HEK293 (cell line): Measurements from ENCODE around the gene TPSD1.
"Not testable (repeated sequence)": the region's sequence is repeated elsewhere in the genome, so short reads cannot be mapped to it uniquely, and the experiment has no call there.

Source experiments
- CTCF ChIA-PET: fragments of 350-600 bp; formaldehyde crosslinking; extraction: SDS; loops from one replicate; lab custom pipeline; 2021; ENCODE audit warnings: antibody characterized with exemption; lab: Yijun Ruan, JAX
- POLR2A ChIA-PET: fragments of 300-600 bp; formaldehyde crosslinking; extraction: SDS; loops from one replicate; lab custom pipeline; 2020; ENCODE audit warnings: antibody characterized with exemption, inconsistent platforms; lab: Yijun Ruan, JAX
- H3K27ac ChIP-seq: fragments of 200-500 bp; sonication (Bioruptor generic); 2 replicates; pipeline ENCODE4 v1.5.1; 2014; ENCODE audit warnings: low read depth, low read length, control low read depth, inconsistent platforms; ENCODE audit errors: extremely low read depth
- H3K36me3 ChIP-seq, 2 experiments: fragments of 200-500 bp in 1 of 2; sonication (Bioruptor generic) in 1 of 2; 1 replicate in 1 of 2; 2 replicates in 1 of 2; pipeline ENCODE4 v1.5.1; 2014 to 2017; ENCODE audit warnings: inconsistent platforms in 2 of 2, low read length in 2 of 2; ENCODE audit not compliant: control insufficient read depth in 2 of 2, insufficient read depth in 1 of 2
- H3K4me1 ChIP-seq: fragments of 200-500 bp; sonication (Bioruptor generic); 2 replicates; pipeline ENCODE4 v1.5.1; 2014; ENCODE audit warnings: mild to moderate bottlenecking, low read length, inconsistent platforms; ENCODE audit not compliant: control insufficient read depth, insufficient read depth
- H3K4me3 ChIP-seq: 2 replicates; pipeline ENCODE4 v1.5.1; 2011; ENCODE audit warnings: low read depth, mild to moderate bottlenecking, control low read depth, low read length, moderate library complexity
- H3K9me3 ChIP-seq: fragments of 200-500 bp; sonication (Bioruptor generic); 2 replicates; pipeline ENCODE4 v1.5.1; 2014; ENCODE audit warnings: low read depth, low read length, inconsistent platforms; ENCODE audit not compliant: control insufficient read depth, insufficient read depth
- BCL11B ChIP-seq: fragments of 450-650 bp; formaldehyde crosslinking; IDR thresholded peaks from 2 replicates; pipeline ENCODE4 v1.5.1; 2016; ENCODE audit warnings: low read depth, missing biosample characterization, missing genetic modification characterization
- GLIS2 ChIP-seq: fragments of 450-650 bp; formaldehyde crosslinking; IDR thresholded peaks from 2 replicates; pipeline ENCODE4 v1.5.1; 2016; ENCODE audit warnings: missing biosample characterization, missing genetic modification characterization
- SCRT1 ChIP-seq: fragments of 450-650 bp; formaldehyde crosslinking; IDR thresholded peaks from 2 replicates; pipeline ENCODE4 v1.5.1; 2016; ENCODE audit warnings: missing biosample characterization, missing genetic modification characterization, borderline replicate concordance
- ZBTB48 ChIP-seq: fragments of 450-650 bp; formaldehyde crosslinking; IDR thresholded peaks from 2 replicates; pipeline ENCODE4 v1.5.1; 2016; ENCODE audit warnings: missing biosample characterization, missing genetic modification characterization
- ZBTB7A ChIP-seq: fragments of 450-650 bp; formaldehyde crosslinking; IDR thresholded peaks from 2 replicates; pipeline ENCODE4 v1.5.1; 2016; ENCODE audit warnings: low read depth, missing biosample characterization, missing genetic modification characterization
- ZNF169 ChIP-seq: fragments of 450-650 bp; formaldehyde crosslinking; IDR thresholded peaks from 2 replicates; pipeline ENCODE4 v1.5.1; 2016; ENCODE audit warnings: missing biosample characterization, missing genetic modification characterization
- ZNF184 ChIP-seq: fragments of 450-650 bp; IDR thresholded peaks from 2 replicates; pipeline ENCODE4 v1.5.1; 2018; ENCODE audit warnings: missing biosample characterization, mild to moderate bottlenecking, missing genetic modification characterization
- ZNF404 ChIP-seq: fragments of 450-650 bp; formaldehyde crosslinking; IDR thresholded peaks from 2 replicates; pipeline ENCODE4 v1.5.1; 2017; ENCODE audit warnings: missing biosample characterization, missing genetic modification characterization
- ZNF423 ChIP-seq: fragments of 450-650 bp; formaldehyde crosslinking; IDR thresholded peaks from 2 replicates; pipeline ENCODE4 v1.5.1; 2016; ENCODE audit warnings: missing biosample characterization, missing genetic modification characterization
- ZNF48 ChIP-seq: fragments of 450-650 bp; formaldehyde crosslinking; IDR thresholded peaks from 2 replicates; pipeline ENCODE4 v1.5.1; 2016; ENCODE audit warnings: missing biosample characterization, missing genetic modification characterization
- ZSCAN16 ChIP-seq: fragments of 450-650 bp; formaldehyde crosslinking; IDR thresholded peaks from 2 replicates; pipeline ENCODE4 v1.5.1; 2016; ENCODE audit warnings: missing biosample characterization, missing genetic modification characterization
- ZSCAN4 ChIP-seq: fragments of 450-650 bp; formaldehyde crosslinking; IDR thresholded peaks from 2 replicates; pipeline ENCODE4 v1.5.1; 2017; ENCODE audit warnings: missing biosample characterization, missing genetic modification characterization
- TF ChIP-seq, protein P1 (sequence below): fragments of 450-650 bp; formaldehyde crosslinking; optimal IDR thresholded peaks from 2 replicates; pipeline ENCODE3; 2016; ENCODE audit warnings: missing biosample characterization, mild to moderate bottlenecking, missing genetic modification characterization

TPSD1 gene

DNA sequence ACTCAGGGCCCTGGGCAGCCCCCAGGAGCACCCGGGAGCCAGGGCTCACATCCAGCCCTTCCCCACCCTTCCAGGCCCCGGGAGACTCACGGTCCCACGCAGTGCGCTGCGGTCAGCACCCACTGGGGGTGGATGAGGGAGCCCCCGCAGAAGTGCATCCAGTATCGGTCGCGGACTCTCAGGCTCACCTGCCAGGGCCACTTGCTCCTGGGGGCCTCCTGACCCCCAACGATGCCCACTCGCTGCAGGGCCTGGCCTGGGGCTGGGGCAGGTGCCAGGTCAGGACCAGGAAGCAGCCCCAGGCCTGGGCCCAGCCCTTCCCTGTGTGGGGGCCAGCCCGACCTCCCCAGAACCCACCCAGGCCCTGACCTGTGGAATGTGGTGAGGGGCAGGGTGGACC lies 26.4 kb upstream of the TPSD1 start:
- H3K4me3 ChIP-seq, POLR2A ChIA-PET, H3K36me3 ChIP-seq, H3K4me1 ChIP-seq, CTCF ChIA-PET, H3K27ac ChIP-seq, H3K9me3 ChIP-seq: not testable (repeated sequence)

DNA sequence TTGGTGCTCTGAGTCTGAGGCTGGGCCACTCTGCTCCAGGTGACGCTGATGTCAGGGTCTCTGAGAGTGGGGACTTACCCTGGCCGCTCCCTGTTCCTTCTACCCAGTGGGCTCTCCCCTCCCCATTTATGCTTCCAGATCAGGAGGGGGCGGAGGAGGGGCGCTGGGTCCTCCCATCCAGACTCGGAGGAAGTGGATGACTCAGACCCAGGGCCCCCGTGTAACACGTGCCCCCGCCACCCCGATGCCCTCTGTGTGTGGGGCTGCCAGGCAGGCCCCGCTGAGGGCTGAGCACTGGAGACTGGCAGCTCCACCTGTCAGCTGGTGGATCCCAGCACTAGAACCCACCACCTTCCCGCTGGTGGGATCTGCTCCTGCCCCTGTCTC lies 25.8 kb upstream of the TPSD1 start, which contains the start of gene TPSB2:
TSS of gene TPSB2 (minus strand) at position 101 of the 387 bp plus-strand sequence. CDS start 233 bp downstream, outside the sequence.
- H3K4me3 ChIP-seq, H3K9me3 ChIP-seq, H3K4me1 ChIP-seq, POLR2A ChIA-PET, H3K27ac ChIP-seq, H3K36me3 ChIP-seq, CTCF ChIA-PET: not testable (repeated sequence)

DNA sequence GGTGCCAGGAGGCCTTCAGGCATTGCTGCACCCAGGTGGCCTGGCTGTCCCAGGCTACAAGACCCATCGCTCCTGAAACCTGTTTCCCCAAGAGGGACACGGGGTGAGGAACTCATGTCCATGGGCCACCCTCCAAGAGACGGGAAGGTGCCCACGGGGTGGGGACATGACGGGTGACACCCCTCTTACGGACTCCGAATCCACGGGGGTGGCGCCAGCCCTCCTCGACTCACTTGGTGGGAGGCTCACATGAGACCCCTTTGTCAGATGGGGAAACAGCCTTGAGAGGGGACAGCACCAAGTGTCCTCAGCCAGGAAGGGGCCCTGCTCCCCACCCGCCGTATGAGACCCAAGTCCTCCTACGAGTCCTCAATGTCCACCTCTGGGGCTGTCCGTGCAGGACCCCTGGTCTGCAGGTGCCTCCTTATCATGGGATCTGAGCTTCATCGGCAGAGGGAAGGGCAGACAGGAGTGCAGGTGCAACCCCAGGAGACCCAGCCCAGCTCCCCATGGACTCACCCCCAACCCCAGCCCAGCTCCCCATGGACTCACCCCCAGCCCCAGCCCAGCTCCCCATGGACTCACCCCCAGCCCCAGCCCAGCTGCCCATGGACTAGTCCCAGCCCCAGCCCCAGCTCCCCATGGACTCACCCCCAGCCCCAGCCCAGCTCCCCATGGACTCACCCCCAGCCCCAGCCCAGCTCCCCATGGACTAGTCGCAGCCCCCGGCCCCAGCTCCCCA lies 25.2 kb upstream of the TPSD1 start:
- H3K9me3 ChIP-seq, H3K4me3 ChIP-seq, H3K4me1 ChIP-seq, H3K36me3 ChIP-seq, POLR2A ChIA-PET, H3K27ac ChIP-seq, CTCF ChIA-PET: not testable (repeated sequence)

DNA sequence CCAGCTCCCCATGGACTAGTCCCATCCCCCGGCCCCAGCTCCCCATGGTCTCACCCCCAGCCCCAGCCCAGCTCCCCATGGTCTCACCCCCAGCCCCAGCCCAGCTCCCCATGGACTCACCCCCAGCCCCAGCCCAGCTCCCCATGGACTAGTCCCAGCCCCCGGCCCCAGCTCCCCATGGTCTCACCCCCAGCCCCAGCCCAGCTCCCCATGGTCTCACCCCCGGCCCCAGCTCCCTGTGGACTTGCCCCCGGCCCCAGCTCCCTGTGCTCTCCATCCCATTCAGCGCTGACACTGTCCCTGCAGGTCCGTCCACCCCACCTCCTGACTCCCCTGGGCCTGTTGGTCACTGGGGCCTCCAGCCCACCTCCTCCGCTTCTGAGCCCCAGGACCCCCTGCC lies 24.6 kb upstream of the TPSD1 start:
- H3K4me1 ChIP-seq, POLR2A ChIA-PET, H3K36me3 ChIP-seq, H3K9me3 ChIP-seq, H3K27ac ChIP-seq, CTCF ChIA-PET, H3K4me3 ChIP-seq: not testable (repeated sequence)

- H3K27ac ChIP-seq, H3K36me3 ChIP-seq, POLR2A ChIA-PET, H3K4me3 ChIP-seq, H3K9me3 ChIP-seq, H3K4me1 ChIP-seq, CTCF ChIA-PET: not testable (repeated sequence)
Measured at GRCh38 chr16:1232049-1232748, 23.7 kb upstream of the TPSD1 start.

GRCh38 chr16:1236659-1237058 lies 19.2 kb upstream of the TPSD1 start:
- H3K4me1 ChIP-seq, H3K9me3 ChIP-seq, H3K27ac ChIP-seq, CTCF ChIA-PET, H3K4me3 ChIP-seq, H3K36me3 ChIP-seq, POLR2A ChIA-PET: not testable (repeated sequence)

DNA sequence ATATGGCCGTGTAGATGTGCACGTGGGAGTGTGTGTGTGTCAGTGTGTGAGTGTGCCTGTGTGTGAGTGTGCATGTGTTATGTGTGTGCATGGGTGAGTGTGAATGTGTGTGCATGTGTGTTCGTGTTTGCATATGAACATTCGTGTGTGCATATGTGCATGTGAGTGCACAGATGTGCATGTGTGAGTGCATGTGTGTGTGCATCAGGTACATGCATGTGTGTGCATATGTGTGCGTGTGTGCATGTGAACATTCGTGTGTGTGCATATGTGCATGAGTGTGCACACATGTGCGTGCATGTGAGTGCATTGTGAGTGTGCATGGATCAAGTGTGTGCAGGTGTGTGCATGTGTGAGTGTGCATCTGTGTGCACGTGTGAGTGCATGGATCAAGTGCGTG lies 17.9 kb upstream of the TPSD1 start:
- Histone ChIP-seq H3K4me1 (no peaks in the 10 kb centered on the region), H3K27ac (no peak overlapping the region), H3K9me3 (no peaks in the 10 kb centered on the region), H3K36me3 (no peaks in the 10 kb centered on the region), H3K4me3 (no peak overlapping the region)
- ChIA-PET CTCF (no interaction called here), POLR2A (no interaction called here)
- TF ChIP-seq ZNF184 (tag by site-specific recombination) (no peak), ZSCAN4 (peak; percentile 98), ZSCAN16 (no peak), ZNF169 (0 out of 2 replicates have a peak, but pooled peaks have one; percentile 36), ZNF404 (tag by site-specific recombination) (no peak), SCRT1 (no peak), ZNF423 (no peak), BCL11B (tag by site-specific recombination) (no peak), ZNF48 (tag by site-specific recombination) (no peak), GLIS2 (no peak), ZBTB48 (tag by site-specific recombination) (no peak), ZBTB7A (tag by site-specific recombination) (no peak)
- TF ChIP-seq, protein P1, sequence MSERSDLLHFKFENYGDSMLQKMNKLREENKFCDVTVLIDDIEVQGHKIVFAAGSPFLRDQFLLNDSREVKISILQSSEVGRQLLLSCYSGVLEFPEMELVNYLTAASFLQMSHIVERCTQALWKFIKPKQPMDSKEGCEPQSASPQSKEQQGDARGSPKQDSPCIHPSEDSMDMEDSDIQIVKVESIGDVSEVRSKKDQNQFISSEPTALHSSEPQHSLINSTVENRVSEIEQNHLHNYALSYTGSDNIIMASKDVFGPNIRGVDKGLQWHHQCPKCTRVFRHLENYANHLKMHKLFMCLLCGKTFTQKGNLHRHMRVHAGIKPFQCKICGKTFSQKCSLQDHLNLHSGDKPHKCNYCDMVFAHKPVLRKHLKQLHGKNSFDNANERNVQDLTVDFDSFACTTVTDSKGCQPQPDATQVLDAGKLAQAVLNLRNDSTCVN (tag by site-specific recombination): peak; percentile 54
